ENCODE results near the gene RTN4IP1.
A peak's percentile ranks its signal among the peaks of the same experiment; 100 is the strongest.

Gene RTN4IP1

DNA sequence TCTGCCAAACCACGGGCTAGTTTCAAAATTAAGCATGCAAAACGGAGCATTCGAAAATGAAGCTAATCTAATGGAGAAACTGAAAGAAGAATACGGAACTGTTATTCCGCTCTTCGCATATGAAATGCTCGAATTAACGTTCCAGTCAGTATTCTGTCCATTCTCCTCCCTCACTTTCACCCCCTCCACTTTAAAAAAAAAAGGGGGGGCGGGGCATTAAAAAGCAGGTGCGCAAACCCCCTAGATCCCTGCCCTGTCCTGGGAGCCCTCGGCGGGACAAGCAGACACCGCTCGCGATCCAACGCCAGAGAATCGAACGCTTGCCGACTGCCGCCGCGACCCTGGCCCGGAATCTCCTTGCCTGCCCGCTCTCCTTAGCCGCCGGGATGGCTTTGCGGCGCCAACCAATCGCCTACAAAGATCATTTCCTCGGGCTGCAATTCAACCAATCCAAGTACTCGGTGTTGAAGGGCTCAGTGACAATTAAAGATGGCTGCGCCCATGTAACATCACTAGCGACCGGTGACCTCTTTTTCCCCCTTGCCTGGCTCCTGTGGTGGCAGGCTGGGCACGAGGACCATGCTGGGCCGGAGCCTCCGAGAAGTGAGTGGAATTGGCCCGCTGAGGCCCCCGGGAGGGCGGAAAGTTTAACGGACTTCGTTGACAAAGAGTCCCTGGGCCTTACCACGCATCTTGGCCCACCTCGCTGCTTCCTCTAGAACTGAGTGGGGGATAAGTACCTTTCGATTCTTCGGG lies at the start of gene RTN4IP1, which contains the start of gene QRSL1:
Gene RTN4IP1, minus strand, starts transcription at position 396 of the 756 bp plus-strand sequence. CDS start 477 bp downstream, outside the sequence.
Gene QRSL1, plus strand, starts transcription at position 476 of the 756 bp plus-strand sequence. Its CDS starts 104 bp downstream, at position 580.
- Histone ChIP-seq H3K4me2 (ENCODE audit: low read depth, low read length, poor library complexity, severe bottlenecking) (peak within 1 kb of the TSS; percentile 98), H3K4me1 (ENCODE audit: insufficient read depth, low read length, poor library complexity, severe bottlenecking) (peaks cover 13% of the 10 kb centered on the region), H3K79me2 (ENCODE audit: insufficient read depth, low read length) (peaks cover 59% of the 10 kb centered on the region), H3K36me3 (ENCODE audit: insufficient read depth, low read length) (no peaks in the 10 kb centered on the region), H2AFZ (ENCODE audit: low read length) (peak within 1 kb of the TSS; percentile 82), H3K27me3 (ENCODE audit: insufficient read depth, low read length, poor library complexity, severe bottlenecking) (no peaks in the 10 kb centered on the region), H3K9ac (ENCODE audit: low read depth, low read length, poor library complexity, severe bottlenecking) (peak within 1 kb of the TSS; percentile 83), H3K9me2 (replicated peaks; ENCODE audit: low read depth, low read length) (no peaks in the 10 kb centered on the region), H3K4me3 (ENCODE audit: low read length, poor library complexity, severe bottlenecking) (peak within 1 kb of the TSS; percentile 86), H3K9me3 (ENCODE audit: insufficient read depth, low read depth, low read length) (no peaks in the 10 kb centered on the region), H3F3A (ENCODE audit: low read depth) (no peaks in the 10 kb centered on the region), H4K20me1 (ENCODE audit: insufficient read depth, low read length, poor library complexity, severe bottlenecking) (no peaks in the 10 kb centered on the region)
- no peak for TF ChIP-seq EZH2phosphoT487 (IDR thresholded peaks at IDR 0.05; ENCODE audit: borderline replicate concordance)
- TF ChIP-seq CTCF (conservative IDR thresholded peaks at IDR 0.05; ENCODE audit: low read length) = no peak

DNA sequence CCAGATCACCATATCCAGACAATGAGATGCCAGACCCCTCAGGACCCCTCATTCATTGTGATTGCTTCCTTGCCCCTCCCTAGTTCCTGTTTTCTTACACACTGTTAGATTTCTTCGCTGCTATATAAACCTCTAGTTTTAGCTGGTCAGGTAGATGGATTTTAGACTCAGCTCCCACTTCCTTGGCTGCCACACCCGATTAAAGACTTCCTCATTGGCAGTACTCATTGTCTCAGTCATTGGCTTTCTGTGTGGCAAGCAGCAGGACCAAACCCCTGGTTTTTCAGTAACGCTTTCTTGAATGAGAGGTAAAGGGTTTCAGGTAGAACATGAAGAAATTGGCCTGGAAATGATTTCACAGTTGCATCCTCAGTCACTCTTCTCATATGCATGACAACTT lies 48.0 kb upstream of the RTN4IP1 start:
- Histone ChIP-seq H3K9ac (ENCODE audit: low read depth, low read length, poor library complexity, severe bottlenecking) (no peak overlapping the region), H3K4me1 (ENCODE audit: insufficient read depth, low read length, poor library complexity, severe bottlenecking) (no peaks in the 10 kb centered on the region), H3K9me3 (ENCODE audit: insufficient read depth, low read depth, low read length) (no peaks in the 10 kb centered on the region), H2AFZ (ENCODE audit: low read length) (no peak overlapping the region), H3K36me3 (ENCODE audit: insufficient read depth, low read length) (no peaks in the 10 kb centered on the region), H3K27me3 (ENCODE audit: insufficient read depth, low read length, poor library complexity, severe bottlenecking) (no peaks in the 10 kb centered on the region), H3K9me2 (replicated peaks; ENCODE audit: low read depth, low read length) (no peaks in the 10 kb centered on the region), H3K4me2 (ENCODE audit: low read depth, low read length, poor library complexity, severe bottlenecking) (no peak overlapping the region), H3F3A (ENCODE audit: low read depth) (no peaks in the 10 kb centered on the region), H4K20me1 (ENCODE audit: insufficient read depth, low read length, poor library complexity, severe bottlenecking) (no peaks in the 10 kb centered on the region), H3K79me2 (ENCODE audit: insufficient read depth, low read length) (no peaks in the 10 kb centered on the region), H3K4me3 (ENCODE audit: low read length, poor library complexity, severe bottlenecking) (no peak overlapping the region)
- TF ChIP-seq CTCF (conservative IDR thresholded peaks at IDR 0.05; ENCODE audit: low read length) (no peak), EZH2phosphoT487 (IDR thresholded peaks at IDR 0.05; ENCODE audit: borderline replicate concordance) (no peak)

GRCh38 chr6:106674541-106675229 lies 45.4 kb upstream of the RTN4IP1 start:
- Histone ChIP-seq H2AFZ (ENCODE audit: low read length) (no peak overlapping the region), H4K20me1 (ENCODE audit: insufficient read depth, low read length, poor library complexity, severe bottlenecking) (no peaks in the 10 kb centered on the region), H3K4me3 (ENCODE audit: low read length, poor library complexity, severe bottlenecking) (no peak overlapping the region), H3K4me2 (ENCODE audit: low read depth, low read length, poor library complexity, severe bottlenecking) (no peak overlapping the region), H3K4me1 (ENCODE audit: insufficient read depth, low read length, poor library complexity, severe bottlenecking) (no peaks in the 10 kb centered on the region), H3K9me3 (ENCODE audit: insufficient read depth, low read depth, low read length) (no peaks in the 10 kb centered on the region), H3K9me2 (replicated peaks; ENCODE audit: low read depth, low read length) (no peaks in the 10 kb centered on the region), H3K79me2 (ENCODE audit: insufficient read depth, low read length) (no peaks in the 10 kb centered on the region), H3K9ac (ENCODE audit: low read depth, low read length, poor library complexity, severe bottlenecking) (no peak overlapping the region), H3K36me3 (ENCODE audit: insufficient read depth, low read length) (no peaks in the 10 kb centered on the region), H3K27me3 (ENCODE audit: insufficient read depth, low read length, poor library complexity, severe bottlenecking) (no peaks in the 10 kb centered on the region), H3F3A (ENCODE audit: low read depth) (no peaks in the 10 kb centered on the region)
- TF ChIP-seq CTCF (conservative IDR thresholded peaks at IDR 0.05; ENCODE audit: low read length) (no peak), EZH2phosphoT487 (IDR thresholded peaks at IDR 0.05; ENCODE audit: borderline replicate concordance) (no peak)
